ENCODE measurements around the gene LDLR.
"Not testable (repeated sequence)": the region's sequence is repeated elsewhere in the genome, so short reads cannot be mapped to it uniquely, and the experiment has no call there.

The LDLR gene

GRCh38 chr19:11175920-11176319 lies 86.7 kb downstream of the LDLR start:
- no peaks in the 10 kb centered on the region for H3K4me1 ChIP-seq (ENCODE audit: control insufficient read depth, insufficient read depth, low read length, poor library complexity, severe bottlenecking)
- 86 to 89% methylated on average over 6 to 7 of the region's 7 CpGs for WGBS, 2 experiments (ENCODE audit: insufficient coverage in 2 of 2)
- H3K36me3 ChIP-seq (ENCODE audit: control insufficient read depth, insufficient read depth, low read length) = peaks cover 83% of the 10 kb centered on the region
- no peaks in the 10 kb centered on the region for H3K9me3 ChIP-seq (ENCODE audit: control insufficient read depth, low read length)
- no peak overlapping the region for H3K27ac ChIP-seq (ENCODE audit: low read depth, low read length, severe bottlenecking)
- no peak overlapping the region for H3K4me3 ChIP-seq (ENCODE audit: extremely low read depth, insufficient read depth, low read length, poor library complexity, severe bottlenecking)

GRCh38 chr19:11176466-11177193 lies 87.4 kb downstream of the LDLR start:
- Histone ChIP-seq H3K9me3 (ENCODE audit: control insufficient read depth, low read length) (no peaks in the 10 kb centered on the region), H3K4me3 (ENCODE audit: extremely low read depth, insufficient read depth, low read length, poor library complexity, severe bottlenecking) (no peak overlapping the region), H3K27ac (ENCODE audit: low read depth, low read length, severe bottlenecking) (no peak overlapping the region), H3K4me1 (ENCODE audit: control insufficient read depth, insufficient read depth, low read length, poor library complexity, severe bottlenecking) (no peaks in the 10 kb centered on the region), H3K36me3 (ENCODE audit: control insufficient read depth, insufficient read depth, low read length) (peaks cover 77% of the 10 kb centered on the region)
- WGBS, 2 experiments (ENCODE audit: insufficient coverage in 2 of 2) = 96 to 97% methylated on average over 13 to 16 of the region's 18 CpGs

- no peaks in the 10 kb centered on the region for H3K4me1 ChIP-seq (ENCODE audit: control insufficient read depth, insufficient read depth, low read length, poor library complexity, severe bottlenecking)
- no peaks in the 10 kb centered on the region for H3K9me3 ChIP-seq (ENCODE audit: control insufficient read depth, low read length)
- no peak overlapping the region for H3K27ac ChIP-seq (ENCODE audit: low read depth, low read length, severe bottlenecking)
- H3K36me3 ChIP-seq (ENCODE audit: control insufficient read depth, insufficient read depth, low read length) = peaks cover 78% of the 10 kb centered on the region
- H3K4me3 ChIP-seq (ENCODE audit: extremely low read depth, insufficient read depth, low read length, poor library complexity, severe bottlenecking) = no peak overlapping the region
- 93 to 98% methylated on average over 8 to 9 of the region's 9 CpGs for WGBS, 2 experiments (ENCODE audit: insufficient coverage in 2 of 2)
Measured at GRCh38 chr19:11177592-11177991, 88.3 kb downstream of the LDLR start.

DNA sequence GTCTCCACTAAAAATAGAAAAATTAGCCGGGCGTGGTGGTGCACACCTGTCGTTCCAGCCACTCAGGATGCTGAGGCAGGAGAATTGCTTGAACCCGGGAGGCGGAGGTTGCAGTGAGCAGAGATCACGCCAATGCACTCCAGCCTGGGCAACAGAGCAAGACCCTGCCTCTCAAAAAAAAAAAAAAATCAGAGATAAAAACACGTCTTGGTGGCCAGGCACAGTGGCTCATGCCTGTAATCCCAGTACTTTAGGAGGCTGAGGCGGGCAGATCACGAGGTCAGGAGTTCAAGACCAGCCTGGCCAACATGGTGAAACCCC lies 89.8 kb downstream of the LDLR start:
- not testable (repeated sequence) for H3K4me1 ChIP-seq (ENCODE audit: control insufficient read depth, insufficient read depth, low read length, poor library complexity, severe bottlenecking); H3K9me3 ChIP-seq (ENCODE audit: control insufficient read depth, low read length); H3K4me3 ChIP-seq (ENCODE audit: extremely low read depth, insufficient read depth, low read length, poor library complexity, severe bottlenecking); H3K27ac ChIP-seq (ENCODE audit: low read depth, low read length, severe bottlenecking)
- 96 to 97% methylated on average over 8 to 9 of the region's 9 CpGs for WGBS, 2 experiments (ENCODE audit: insufficient coverage in 2 of 2)
- peaks cover 74% of the 10 kb centered on the region for H3K36me3 ChIP-seq (ENCODE audit: control insufficient read depth, insufficient read depth, low read length)

GRCh38 chr19:11179716-11180297 lies 90.5 kb downstream of the LDLR start:
- H3K9me3 ChIP-seq (ENCODE audit: control insufficient read depth, low read length) = peaks cover 7% of the 10 kb centered on the region
- H3K4me3 ChIP-seq (ENCODE audit: extremely low read depth, insufficient read depth, low read length, poor library complexity, severe bottlenecking) = no peak overlapping the region
- H3K36me3 ChIP-seq (ENCODE audit: control insufficient read depth, insufficient read depth, low read length) = peaks cover 74% of the 10 kb centered on the region
- 94 to 98% methylated on average over 9 to 11 of the region's 11 CpGs for WGBS, 2 experiments (ENCODE audit: insufficient coverage in 2 of 2)
- no peaks in the 10 kb centered on the region for H3K4me1 ChIP-seq (ENCODE audit: control insufficient read depth, insufficient read depth, low read length, poor library complexity, severe bottlenecking)
- H3K27ac ChIP-seq (ENCODE audit: low read depth, low read length, severe bottlenecking) = no peak overlapping the region

GRCh38 chr19:11180346-11180745 lies 91.1 kb downstream of the LDLR start:
- peaks cover 74% of the 10 kb centered on the region for H3K36me3 ChIP-seq (ENCODE audit: control insufficient read depth, insufficient read depth, low read length)
- H3K4me3 ChIP-seq (ENCODE audit: extremely low read depth, insufficient read depth, low read length, poor library complexity, severe bottlenecking) = no peak overlapping the region
- H3K27ac ChIP-seq (ENCODE audit: low read depth, low read length, severe bottlenecking) = no peak overlapping the region
- WGBS, 2 experiments (ENCODE audit: insufficient coverage in 2 of 2) = 86 to 95% methylated on average over 8 of the region's 8 CpGs
- peaks cover 7% of the 10 kb centered on the region for H3K9me3 ChIP-seq (ENCODE audit: control insufficient read depth, low read length)
- H3K4me1 ChIP-seq (ENCODE audit: control insufficient read depth, insufficient read depth, low read length, poor library complexity, severe bottlenecking) = no peaks in the 10 kb centered on the region

DNA sequence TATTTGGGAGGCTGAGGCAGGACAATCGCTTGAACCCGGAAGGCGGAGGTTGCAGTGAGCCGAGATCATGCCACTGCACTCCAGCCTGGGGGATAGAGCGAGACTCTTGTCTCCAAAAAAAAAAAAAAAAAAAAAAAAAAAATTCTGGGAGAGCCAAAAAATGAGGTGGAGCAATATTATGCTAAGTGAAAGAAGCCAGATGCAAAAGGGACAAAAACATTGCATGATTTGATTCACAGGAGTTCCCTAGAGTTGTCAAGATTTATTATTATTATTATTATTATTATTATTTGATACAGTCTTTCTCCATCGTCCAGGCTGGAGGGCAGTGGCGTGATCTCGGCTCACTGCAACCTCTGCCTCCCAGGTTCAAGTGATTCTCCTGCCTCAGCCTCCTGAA lies 91.7 kb downstream of the LDLR start:
- not testable (repeated sequence) for H3K27ac ChIP-seq (ENCODE audit: low read depth, low read length, severe bottlenecking); H3K9me3 ChIP-seq (ENCODE audit: control insufficient read depth, low read length); H3K4me1 ChIP-seq (ENCODE audit: control insufficient read depth, insufficient read depth, low read length, poor library complexity, severe bottlenecking); H3K4me3 ChIP-seq (ENCODE audit: extremely low read depth, insufficient read depth, low read length, poor library complexity, severe bottlenecking)
- WGBS, 2 experiments (ENCODE audit: insufficient coverage in 2 of 2) = 84% methylated on average over 7 of the region's 8 CpGs; no CpG with 5 or more reads in 1 of the 2 experiments
- peaks cover 72% of the 10 kb centered on the region for H3K36me3 ChIP-seq (ENCODE audit: control insufficient read depth, insufficient read depth, low read length)

DNA sequence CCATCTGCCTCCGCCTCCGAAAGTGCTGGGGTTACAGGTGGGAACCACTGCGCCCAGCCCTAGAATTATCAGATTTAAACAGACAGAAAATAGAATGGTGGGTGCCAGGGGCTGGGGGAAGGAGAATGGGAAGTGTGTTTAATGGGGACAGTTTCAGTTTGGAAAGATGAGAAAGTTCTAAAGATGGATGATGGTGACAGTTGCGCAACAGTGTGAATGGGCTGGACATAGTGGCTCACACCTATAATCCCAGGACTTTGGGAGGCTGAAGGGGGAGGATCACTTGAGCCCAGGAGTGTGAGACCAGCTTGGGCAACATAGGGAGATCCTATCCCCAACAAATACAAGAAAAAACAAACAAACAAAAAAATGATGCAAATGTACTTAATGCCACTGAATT lies 92.2 kb downstream of the LDLR start:
- Histone ChIP-seq H3K9me3 (ENCODE audit: control insufficient read depth, low read length) (peaks cover 7% of the 10 kb centered on the region), H3K27ac (ENCODE audit: low read depth, low read length, severe bottlenecking) (no peak overlapping the region), H3K36me3 (ENCODE audit: control insufficient read depth, insufficient read depth, low read length) (peaks cover 67% of the 10 kb centered on the region), H3K4me3 (ENCODE audit: extremely low read depth, insufficient read depth, low read length, poor library complexity, severe bottlenecking) (no peak overlapping the region), H3K4me1 (ENCODE audit: control insufficient read depth, insufficient read depth, low read length, poor library complexity, severe bottlenecking) (no peaks in the 10 kb centered on the region)
- 89 to 95% methylated on average over 4 of the region's 4 CpGs for WGBS, 2 experiments (ENCODE audit: insufficient coverage in 2 of 2)
